GM10847 (cell line): ENCODE data around the gene EBF3.

Source experiments
- POLR2A ChIP-seq: IDR thresholded peaks from 2 replicates; pipeline ENCODE4 v1.6.1; 2011; ENCODE audit not compliant: insufficient read length; ENCODE audit errors: extremely low read depth

EBF3 gene

DNA sequence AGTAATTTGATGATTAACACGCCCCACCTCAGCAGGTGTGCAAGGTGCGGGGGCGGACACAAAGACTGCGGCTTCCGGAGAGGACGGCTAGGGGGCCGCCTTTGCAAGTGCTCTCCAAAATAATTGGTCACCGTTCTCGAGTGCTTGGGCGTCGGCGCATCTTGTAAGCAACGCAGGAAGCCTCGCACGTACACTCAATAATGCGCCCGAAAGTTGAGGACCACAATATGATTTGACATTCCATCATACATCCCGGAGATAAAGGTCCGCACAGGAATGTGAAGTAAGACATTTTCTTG lies 114.7 kb downstream of the EBF3 start:
- TF ChIP-seq POLR2A = no peak

DNA sequence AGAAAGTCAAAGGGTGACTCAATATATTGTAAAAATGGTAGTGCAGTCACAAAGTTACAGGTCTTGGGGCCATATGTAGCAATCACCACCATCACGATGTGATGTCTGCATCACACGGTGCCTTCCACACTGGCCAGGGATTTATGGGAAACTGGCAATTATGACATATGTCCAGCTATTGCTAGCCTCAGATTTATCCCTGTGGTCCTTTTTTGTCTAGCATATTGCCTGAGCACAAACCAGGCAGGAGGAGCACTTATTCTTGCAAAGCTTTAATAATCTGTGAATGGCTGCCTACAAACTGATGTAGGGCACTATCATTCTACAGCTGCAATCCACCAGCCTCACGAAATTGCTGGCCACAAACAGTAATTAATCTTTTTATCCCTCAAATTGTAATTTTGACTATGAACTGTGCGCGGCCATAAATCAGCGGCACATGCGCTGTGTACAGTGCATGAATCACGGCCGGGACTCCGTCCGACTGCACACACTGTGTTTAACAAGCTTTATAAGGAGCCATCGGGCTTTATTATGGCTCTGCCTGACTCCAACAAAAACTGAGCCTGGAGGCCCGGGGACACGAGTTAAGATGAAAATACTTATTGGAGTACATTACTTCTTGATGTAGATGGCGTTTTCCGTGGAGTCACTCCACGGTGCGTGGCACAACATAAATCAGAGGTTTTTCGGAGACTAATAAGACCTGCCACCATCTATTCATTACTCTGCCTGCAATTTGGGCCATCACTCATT lies 115.2 kb downstream of the EBF3 start:
- TF ChIP-seq POLR2A = no peak

DNA sequence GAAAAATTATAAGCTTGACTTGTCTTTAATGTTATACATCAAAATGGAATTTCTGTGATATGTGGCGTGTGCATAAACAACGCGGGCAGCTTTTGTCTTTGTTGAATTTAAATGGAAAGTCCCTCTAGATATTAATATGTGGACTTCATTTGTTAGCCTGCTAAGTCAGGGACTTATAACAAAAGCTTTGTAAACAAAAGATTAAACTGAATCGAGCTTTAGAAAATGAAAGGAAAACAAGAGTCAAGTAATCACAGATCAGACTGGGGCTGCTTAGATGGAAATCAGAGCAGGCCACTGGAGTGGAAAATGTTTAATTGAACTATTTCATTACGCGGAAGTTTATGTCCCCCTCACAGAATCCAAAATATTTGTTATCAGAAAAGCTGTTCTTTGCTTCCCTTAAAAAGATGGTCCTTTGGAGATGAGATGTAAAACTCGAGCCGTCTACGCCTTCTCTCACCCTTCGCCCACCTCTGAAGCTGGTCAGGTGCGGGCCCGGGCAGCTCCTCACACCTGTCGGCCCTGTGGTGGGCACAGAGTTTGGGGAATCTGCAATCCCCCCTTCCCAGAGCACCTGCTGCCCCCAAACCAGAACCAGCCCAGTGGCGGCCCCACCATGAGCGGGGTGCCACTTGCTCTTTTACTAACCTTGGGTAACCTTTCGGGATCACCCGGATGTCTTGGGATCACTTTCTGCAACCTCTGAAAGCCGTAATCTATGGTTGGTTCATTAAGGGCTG lies 116.2 kb downstream of the EBF3 start:
- TF ChIP-seq POLR2A = no peak

DNA sequence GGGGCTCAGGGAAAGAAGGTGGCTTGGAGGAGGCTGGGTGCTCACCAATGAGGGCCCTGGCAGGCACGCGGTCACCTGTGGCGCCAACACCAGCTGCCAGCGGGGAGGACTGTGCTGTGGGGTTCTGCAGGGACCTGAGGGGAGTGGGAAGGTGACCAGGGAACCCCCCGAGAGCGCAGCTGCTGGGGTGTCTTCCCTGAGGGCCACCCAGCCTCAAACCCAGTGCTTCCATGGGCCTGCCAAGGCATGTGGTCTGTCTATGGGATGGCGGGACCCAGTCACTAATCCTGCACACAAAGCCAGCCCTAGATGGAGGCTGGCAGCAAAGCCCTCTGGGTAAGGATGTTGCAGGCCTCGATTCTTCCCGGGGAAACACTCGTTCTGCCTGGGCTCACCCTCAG lies 117.1 kb downstream of the EBF3 start:
- TF ChIP-seq POLR2A = no peak

DNA sequence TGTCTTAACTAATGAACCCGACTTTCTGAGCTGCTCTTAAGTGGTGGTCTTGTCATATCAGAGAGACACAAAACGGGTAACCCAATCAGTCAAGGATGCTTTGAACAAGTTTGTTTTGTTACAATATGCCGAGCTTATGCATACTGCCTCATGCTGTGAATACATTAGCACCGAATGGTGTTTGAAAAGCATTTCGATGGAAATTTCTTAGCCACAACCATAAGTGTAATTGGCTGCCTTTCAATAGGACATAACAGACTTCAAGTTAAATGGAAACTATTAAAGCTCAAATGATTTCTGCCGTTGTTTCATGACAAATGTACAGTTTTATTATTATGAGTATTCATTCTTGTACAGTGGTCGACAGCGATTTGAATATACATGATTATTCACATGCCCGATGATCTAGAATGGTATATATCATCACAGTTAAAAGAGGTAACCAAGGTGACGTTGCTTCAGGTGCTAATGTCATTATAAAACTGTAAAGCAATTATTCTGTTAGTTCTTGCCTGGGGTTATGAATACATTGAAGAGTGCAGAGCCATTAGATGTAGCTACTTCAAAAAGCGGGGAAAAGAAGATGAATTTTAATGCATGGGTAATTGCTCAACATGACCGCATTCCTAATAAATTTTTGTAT lies 118.8 kb downstream of the EBF3 start:
- no peak for TF ChIP-seq POLR2A

DNA sequence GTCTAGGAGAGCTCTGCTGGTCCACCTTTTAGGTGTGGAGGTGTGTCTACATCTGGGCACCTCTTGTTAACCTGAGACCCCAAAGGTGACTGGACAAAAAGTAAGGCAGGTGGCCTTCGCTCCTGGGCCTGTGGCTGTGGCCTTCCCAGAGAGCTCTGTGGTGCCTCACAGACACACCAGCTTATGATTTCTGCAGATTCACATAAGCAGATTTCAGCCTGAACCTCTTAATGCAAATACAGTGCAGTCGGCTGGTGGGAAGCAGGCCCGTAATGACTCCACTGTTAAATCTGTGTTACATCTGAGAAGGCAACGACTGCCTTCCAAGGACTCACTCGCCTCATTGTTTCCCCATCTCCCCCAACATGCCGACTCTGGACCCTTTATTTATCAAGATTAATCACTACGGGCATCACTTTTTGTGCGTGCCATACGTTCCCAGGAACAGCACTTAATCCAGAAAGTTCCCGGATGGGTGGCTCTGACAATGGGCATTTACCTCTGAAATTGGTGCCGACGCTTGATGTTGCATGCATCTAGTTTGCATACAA lies 119.8 kb downstream of the EBF3 start:
- no peak for TF ChIP-seq POLR2A

DNA sequence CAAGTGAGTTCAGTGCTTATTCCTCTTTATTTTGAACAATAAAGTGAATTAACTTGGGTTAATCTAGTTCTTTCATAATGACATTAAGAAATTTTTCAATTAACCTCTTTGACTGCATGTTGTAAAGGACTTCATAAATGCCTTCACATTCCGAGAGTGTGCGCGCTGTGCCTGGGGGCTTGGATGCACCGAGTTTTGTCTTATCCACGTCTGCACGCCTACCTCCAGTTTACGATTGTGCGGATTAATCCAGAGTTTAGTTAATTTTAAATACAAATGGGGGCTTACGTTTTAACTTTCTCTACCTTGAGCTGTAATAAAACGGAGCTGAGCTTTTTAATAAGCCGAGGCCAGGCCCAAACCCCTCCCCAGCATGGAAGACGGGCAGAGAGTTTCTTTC lies 120.4 kb downstream of the EBF3 start:
- TF ChIP-seq POLR2A = no peak

DNA sequence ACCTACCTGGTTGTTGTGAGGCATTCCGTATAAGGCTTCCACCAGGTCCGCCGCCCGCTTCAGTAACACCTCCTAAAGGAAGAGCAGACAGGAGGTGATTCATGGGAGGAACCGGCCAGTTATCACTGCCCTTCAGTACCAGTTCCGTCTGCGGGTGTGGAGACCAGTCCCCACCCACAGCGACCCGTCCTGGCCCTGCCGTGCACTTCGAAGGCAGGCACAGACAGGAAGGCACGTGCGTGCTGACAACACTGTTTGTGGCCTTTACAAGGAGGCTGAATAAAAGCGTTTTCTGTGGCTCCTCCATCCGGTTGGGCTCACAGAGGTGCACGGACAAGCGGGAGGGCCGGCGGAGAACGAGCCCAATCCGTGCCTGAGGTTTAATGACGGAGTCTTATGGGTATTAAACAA lies 120.9 kb downstream of the EBF3 start:
- no peak for TF ChIP-seq POLR2A

DNA sequence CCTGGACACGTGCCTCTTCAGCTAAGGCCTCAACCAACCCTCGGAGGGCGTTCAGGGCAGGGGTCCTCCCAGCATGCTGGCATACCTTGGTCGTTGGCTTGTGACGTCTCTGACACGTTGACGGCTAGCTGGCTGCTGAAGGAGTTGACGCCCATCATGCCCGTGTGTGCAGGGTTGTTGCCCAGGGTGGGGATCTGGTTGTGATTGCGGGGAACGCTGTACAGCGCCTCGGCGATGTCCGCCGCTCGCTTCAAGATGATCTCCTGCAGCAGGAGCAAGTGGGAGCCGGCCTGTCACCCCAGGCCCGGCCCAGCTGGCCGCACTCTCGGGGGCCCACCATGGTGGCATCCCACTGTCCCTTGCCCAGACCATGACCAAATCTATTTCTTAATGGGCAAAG lies 122.0 kb downstream of the EBF3 start:
- TF ChIP-seq POLR2A = no peak

DNA sequence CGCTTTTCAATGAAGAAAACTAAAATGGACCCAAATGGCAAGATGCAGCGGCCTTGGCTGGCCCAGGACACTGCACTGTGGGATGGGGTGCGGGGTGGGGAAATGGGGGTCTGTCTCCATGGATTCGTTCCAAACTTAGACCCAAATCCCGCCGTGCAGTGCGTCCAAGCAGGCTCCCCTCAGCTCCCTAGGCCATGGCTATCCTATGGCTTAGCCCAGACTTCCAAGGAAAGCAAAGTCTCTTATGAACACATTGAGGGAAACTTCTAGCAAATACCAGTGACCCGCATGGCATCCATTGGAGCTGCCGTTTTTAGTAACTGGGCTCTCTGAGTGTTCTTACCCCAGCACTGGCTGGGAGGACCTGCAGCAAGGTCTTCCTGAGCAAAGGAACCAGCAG lies 122.5 kb downstream of the EBF3 start:
- TF ChIP-seq POLR2A = no peak

DNA sequence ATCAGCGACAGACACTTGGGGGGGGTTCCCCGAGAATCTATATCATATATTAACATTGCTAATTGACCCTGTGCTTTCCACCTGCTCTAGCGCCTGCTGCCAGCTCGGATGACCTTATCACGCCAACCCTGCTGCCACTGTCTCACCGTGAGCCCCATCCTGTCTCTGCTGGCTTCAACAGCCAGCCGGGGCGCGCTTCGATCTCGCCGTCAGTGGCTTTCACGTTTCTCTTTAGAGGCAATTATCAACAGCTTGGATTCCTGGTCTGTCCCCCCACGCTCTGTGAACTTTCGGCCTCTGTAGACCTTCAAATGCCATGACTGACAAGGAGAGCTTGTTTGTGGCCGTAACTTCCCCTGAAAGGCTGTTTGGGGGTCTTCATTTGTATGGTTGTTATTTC lies 123.0 kb downstream of the EBF3 start:
- TF ChIP-seq POLR2A = no peak

DNA sequence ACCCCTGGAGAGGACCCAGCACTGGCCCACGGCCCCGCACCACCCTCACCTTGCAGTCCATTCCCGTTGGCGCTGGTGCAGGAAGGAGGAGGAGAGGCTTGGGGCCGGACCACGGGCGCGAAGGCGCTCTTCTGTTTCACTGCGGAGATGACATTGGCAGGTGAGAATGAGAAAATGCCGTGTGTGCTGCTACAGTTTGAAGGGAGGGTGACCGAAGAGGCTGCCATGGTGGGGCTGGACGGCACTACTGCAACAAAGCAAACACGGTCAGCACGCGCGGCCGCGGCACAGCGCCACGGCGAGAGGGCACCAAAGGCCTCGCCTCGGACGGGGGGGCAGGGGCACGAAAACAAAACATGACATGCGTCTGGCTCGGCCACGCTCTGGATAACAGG lies 123.9 kb downstream of the EBF3 start:
- no peak for TF ChIP-seq POLR2A

DNA sequence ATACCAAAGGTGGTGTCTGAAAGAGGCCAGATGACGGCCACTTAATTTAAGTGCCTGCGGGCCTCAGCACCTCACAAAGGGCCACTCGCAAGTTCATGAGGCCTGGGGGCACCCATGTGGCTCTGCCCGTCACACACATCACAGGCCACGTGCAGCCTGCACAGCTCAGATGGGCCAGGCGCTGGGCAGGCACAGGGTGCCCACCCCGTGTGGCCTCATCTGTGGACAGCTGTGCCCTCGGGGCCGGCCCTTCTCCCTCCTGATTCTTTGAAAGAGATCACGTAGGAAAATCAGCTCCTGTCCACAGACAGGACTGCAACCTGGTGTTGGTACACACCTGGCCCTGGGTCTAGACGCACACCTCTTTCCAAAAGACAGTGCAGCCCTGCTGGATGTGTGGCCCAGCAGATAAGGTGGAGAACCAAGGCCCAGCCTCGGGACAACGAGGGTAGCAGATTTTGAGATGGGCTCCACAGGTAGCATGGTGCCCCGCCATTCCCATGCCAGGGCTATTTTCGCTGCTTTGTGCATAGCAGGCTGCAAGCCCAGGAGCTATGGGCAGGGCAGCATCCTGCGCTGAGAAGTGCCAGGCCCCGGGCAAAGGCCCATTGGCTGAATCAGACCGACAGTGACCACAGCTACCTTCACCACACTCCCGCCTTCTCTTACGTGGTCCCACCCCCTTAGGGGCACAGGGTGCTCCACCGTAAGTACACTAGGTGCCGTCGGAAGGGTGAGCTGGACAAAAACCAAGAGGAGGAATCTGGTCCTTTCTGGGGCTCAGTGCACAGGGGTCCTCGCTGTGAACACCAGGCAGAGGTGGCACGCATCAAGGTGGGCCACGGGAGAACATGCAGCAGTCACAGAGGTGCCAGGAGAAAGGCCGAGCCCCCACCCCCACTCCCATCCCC lies 124.5 kb downstream of the EBF3 start:
- TF ChIP-seq POLR2A = no peak

DNA sequence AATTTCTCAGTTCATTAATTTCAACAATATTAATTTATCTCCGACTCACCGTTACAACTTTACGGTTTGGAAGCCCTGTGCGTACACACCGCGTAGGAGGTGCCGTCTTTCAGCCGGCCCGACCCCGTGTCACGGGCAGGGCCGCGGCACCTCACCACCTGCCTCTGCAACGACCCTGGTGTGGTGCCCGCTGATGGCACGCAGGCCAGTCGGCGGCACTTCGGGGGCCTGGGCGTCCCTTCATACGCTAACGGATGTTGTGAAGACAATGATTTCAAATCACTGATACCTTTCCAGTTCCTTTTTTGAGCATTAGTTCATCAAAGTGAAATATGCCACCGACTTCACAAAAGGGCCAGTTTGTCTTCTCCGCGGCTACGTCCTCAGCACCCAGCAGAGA lies 125.3 kb downstream of the EBF3 start:
- TF ChIP-seq POLR2A = no peak

DNA sequence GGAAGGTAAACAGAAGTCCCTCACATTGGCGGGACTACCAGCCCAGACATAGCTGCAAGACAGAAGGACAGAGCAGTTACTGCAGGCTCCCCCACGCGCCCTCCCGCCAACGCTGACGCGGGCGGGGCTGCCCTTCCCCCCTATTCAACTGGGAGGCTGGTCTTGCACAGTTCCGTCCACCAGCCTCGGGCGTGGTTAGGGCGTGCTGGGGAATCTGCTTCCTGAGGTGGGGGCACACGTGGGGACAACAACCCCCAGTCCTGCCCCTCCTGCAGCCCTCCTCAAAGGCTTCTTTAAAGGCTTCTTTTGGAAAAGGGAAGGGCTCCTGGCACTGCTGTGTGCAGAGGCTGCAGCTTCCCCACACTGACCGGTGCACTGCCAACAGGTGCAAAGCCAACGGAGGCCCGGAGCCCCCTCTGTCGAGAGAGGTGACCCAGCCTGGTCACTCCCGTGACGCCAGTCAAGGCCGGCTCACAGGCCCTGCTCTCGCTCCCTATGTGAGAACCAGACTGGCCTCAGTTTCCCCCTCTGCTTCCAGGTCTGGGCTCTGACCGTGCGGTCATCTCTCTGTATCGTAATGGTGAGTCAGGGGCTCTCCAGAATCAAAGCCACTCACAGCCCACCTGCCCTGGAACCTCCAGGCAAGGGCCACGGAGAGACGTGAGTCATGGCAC lies 126.0 kb downstream of the EBF3 start:
- no peak for TF ChIP-seq POLR2A
